HG03457 (cell line): ENCODE data around the gene RPS6KA3.

ENCODE experiments used
- ATAC-seq: cut with Tn5 transposase; IDR thresholded peaks from one replicate; pipeline ENCODE4 v1.9.1; 2021; ENCODE audit warnings: moderate number of reproducible peaks; ENCODE audit not compliant: unreplicated experiment

The RPS6KA3 gene

GRCh38 chrX:20266810-20267606 lies at the start of gene RPS6KA3:
RPS6KA3 (minus strand) TSS chrX:20266909; CDS start chrX:20266632, 277 bp downstream.
- ATAC-seq, result peak; percentile 77

GRCh38 chrX:20315140-20315539 lies 48.4 kb upstream of the RPS6KA3 start:
- peak; percentile 52 for ATAC-seq

- no peak for ATAC-seq
Measured at GRCh38 chrX:20313899-20314298, 47.2 kb upstream of the RPS6KA3 start.

GRCh38 chrX:20312018-20312417 lies 45.3 kb upstream of the RPS6KA3 start:
- ATAC-seq, result no peak

GRCh38 chrX:20311505-20311904 lies 44.8 kb upstream of the RPS6KA3 start:
- ATAC-seq, result no peak

GRCh38 chrX:20309806-20310205 lies 43.1 kb upstream of the RPS6KA3 start:
- no peak for ATAC-seq

GRCh38 chrX:20306668-20307067 lies 40.0 kb upstream of the RPS6KA3 start:
- no peak for ATAC-seq

GRCh38 chrX:20300822-20301221 lies 34.1 kb upstream of the RPS6KA3 start:
- ATAC-seq, result no peak

- ATAC-seq, result no peak
Measured at GRCh38 chrX:20294957-20295356, 28.2 kb upstream of the RPS6KA3 start.

- ATAC-seq, result no peak
Measured at GRCh38 chrX:20294284-20294683, 27.6 kb upstream of the RPS6KA3 start.

- ATAC-seq, result no peak
Measured at GRCh38 chrX:20285511-20285910, 18.8 kb upstream of the RPS6KA3 start.

- no peak for ATAC-seq
Measured at GRCh38 chrX:20284992-20285391, 18.3 kb upstream of the RPS6KA3 start.

GRCh38 chrX:20284444-20284843 lies 17.7 kb upstream of the RPS6KA3 start:
- ATAC-seq, result no peak

- ATAC-seq, result no peak
Measured at GRCh38 chrX:20280938-20281337, 14.2 kb upstream of the RPS6KA3 start.

GRCh38 chrX:20274121-20274520 lies 7.4 kb upstream of the RPS6KA3 start:
- ATAC-seq, result no peak

GRCh38 chrX:20271730-20272129 lies 5.0 kb upstream of the RPS6KA3 start:
- no peak for ATAC-seq

GRCh38 chrX:20271186-20271585 lies 4.5 kb upstream of the RPS6KA3 start:
- no peak for ATAC-seq

- no peak for ATAC-seq
Measured at GRCh38 chrX:20270562-20270890, 3.8 kb upstream of the RPS6KA3 start.

GRCh38 chrX:20269848-20270561 lies 3.3 kb upstream of the RPS6KA3 start:
- ATAC-seq, result no peak

GRCh38 chrX:20267931-20268701 lies 1.4 kb upstream of the RPS6KA3 start:
- no peak for ATAC-seq

GRCh38 chrX:20267607-20267930 lies 860 bp upstream of the RPS6KA3 start:
- ATAC-seq, result no peak
